Measurements from ENCODE around the gene DYNLL2. TPM values are rescaled to one million over a fixed set of nuclear protein-coding genes. Genes with fewer than 3 reads are reported as not detected.

DYNLL2 gene
- polyA plus RNA-seq, 2 of the 4 experiments (the other 2 are of a cell fraction) = 19.6 to 33.7 TPM

DNA sequence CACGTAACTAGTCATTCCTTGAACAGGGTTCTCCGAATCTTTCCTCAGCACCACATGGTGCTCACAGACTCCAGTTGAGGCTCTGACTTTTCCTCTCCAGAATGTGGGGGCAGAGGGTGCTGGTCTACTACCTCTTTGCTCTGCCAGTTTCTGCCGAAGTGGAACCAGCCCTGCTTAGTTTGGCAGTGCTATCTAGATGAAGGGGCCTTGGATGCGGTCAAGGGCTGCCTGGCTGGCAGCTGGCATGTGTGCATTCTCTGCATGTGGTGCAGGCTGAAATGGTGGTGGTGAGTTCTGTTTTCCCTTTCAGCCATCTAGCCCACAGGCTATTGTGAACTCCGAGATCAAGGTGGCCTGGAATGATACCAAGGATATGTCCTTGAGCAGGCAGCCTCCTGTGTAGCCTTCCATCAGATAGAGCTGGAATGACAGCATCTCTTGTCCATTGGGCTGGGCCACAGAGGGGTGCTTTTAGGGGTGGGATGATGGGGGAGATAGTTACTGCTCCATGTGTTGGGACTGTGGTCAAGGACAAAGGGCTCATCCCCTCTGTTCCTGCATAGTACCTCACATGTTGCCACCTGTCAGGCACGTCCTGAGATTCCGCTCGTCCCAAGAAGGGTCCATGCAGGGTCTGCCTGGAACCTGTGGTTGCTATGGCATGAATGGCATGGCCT is 2.0 kb downstream of the DYNLL2 start (continued):
- no peak for TF ChIP-seq MAFK (IDR thresholded peaks at IDR 0.05; ENCODE audit: partially characterized antibody)
- TF ChIP-seq RAD21 (conservative IDR thresholded peaks at IDR 0.05 in 1 of 2, IDR thresholded peaks at IDR 0.05 in 1 of 2) = no peak

DNA sequence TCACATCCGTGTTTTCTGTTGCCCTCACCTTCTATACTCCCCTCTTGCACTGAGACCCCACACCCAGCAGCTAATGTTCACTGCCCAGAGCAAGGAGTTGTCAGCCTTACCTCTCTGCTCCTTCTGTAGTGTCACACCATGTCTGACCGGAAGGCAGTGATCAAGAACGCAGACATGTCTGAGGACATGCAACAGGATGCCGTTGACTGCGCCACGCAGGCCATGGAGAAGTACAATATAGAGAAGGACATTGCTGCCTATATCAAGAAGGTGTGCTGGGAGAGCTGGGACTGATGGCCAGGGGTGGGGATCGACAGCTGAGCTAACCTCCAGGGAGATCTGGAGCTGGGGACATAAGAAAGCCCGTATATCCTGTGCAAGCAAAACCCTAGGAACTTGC is 3.7 kb downstream of the DYNLL2 start:
- FAIRE-seq (no peak), ATAC-seq (no peak), DNase-seq (ENCODE audit: low read depth in 1 of 2, low spot score in 1 of 2) (no peak)
- H3K4me2 ChIP-seq = no peak overlapping the region
- POLR2A ChIA-PET = no interaction called here
- TF ChIP-seq HOXA7 (CRISPR knock-in tag; IDR thresholded peaks at IDR 0.05) (no peak), HOXB5 (CRISPR knock-in tag; IDR thresholded peaks at IDR 0.05) (no peak), TP53 (CRISPR knock-in tag; IDR thresholded peaks at IDR 0.05) (no peak), ZC3H11A (IDR thresholded peaks at IDR 0.05) (no peak), POLR2AphosphoS2 (conservative IDR thresholded peaks at IDR 0.05; ENCODE audit: low read length) (no peak), CEBPB (IDR thresholded peaks at IDR 0.05) (no peak), REST (IDR thresholded peaks at IDR 0.05) (no peak), CBX2 (IDR thresholded peaks at IDR 0.05; ENCODE audit: borderline replicate concordance, low read depth) (no peak), TFCP2L1 (CRISPR knock-in tag; IDR thresholded peaks at IDR 0.05) (no peak), FOSL2 (IDR thresholded peaks at IDR 0.05) (no peak), FOSL2 (CRISPR knock-in tag; IDR thresholded peaks at IDR 0.05) (no peak), FOXS1 (CRISPR knock-in tag; IDR thresholded peaks at IDR 0.05) (no peak), KDM5A (IDR thresholded peaks at IDR 0.05) (no peak), BCL3 (IDR thresholded peaks at IDR 0.05) (no peak), EP300 (IDR thresholded peaks at IDR 0.05) (no peak)
- TF ChIP-seq, protein P1, sequence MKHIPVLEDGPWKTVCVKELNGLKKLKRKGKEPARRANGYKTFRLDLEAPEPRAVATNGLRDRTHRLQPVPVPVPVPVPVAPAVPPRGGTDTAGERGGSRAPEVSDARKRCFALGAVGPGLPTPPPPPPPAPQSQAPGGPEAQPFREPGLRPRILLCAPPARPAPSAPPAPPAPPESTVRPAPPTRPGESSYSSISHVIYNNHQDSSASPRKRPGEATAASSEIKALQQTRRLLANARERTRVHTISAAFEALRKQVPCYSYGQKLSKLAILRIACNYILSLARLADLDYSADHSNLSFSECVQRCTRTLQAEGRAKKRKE (CRISPR knock-in tag; IDR thresholded peaks at IDR 0.05; ENCODE audit: low read depth) = no peak
- H3K9me3 ChIP-seq = no peaks in the 10 kb centered on the region
- H3K27ac ChIP-seq = no peak overlapping the region
- peaks cover 18% of the 10 kb centered on the region for H3K4me1 ChIP-seq
- CTCF ChIA-PET = interaction anchor here (0.6 to 3.6 kb wide), 7 partner anchors 11 to 254 kb away, joined by 3 to 16 read pairs (median 4); partner anchors contain the start of gene SRSF1
- 94% methylated on average over 8 of the region's 8 CpGs for WGBS (ENCODE audit: missing lambda C conversion rate)
- H3K4me3 ChIP-seq = no peak overlapping the region

- no peak for DNase-seq (ENCODE audit: low read depth in 1 of 2, low spot score in 1 of 2)
- no peak overlapping the region for H3K4me3 ChIP-seq
- no peak overlapping the region for H3K4me2 ChIP-seq
- ChIA-PET POLR2A (no interaction called here), CTCF (interaction anchor here (0.9 to 3.6 kb wide), 5 partner anchors 8 to 230 kb away, joined by 3 to 16 read pairs (median 6); no protein-coding TSS in a partner anchor)
- H3K9me3 ChIP-seq = no peaks in the 10 kb centered on the region
- peaks cover 12% of the 10 kb centered on the region for H3K4me1 ChIP-seq
- 89% methylated on average over 5 of the region's 5 CpGs for WGBS (ENCODE audit: missing lambda C conversion rate)
- no peak overlapping the region for H3K27ac ChIP-seq
- FAIRE-seq = no peak
- ATAC-seq = no peak
- TF ChIP-seq EHF (CRISPR knock-in tag; IDR thresholded peaks at IDR 0.05) (no peak), HOXB5 (CRISPR knock-in tag; IDR thresholded peaks at IDR 0.05) (no peak), RNF2 (IDR thresholded peaks at IDR 0.05; ENCODE audit: borderline replicate concordance, low read depth) (no peak), MAZ (IDR thresholded peaks at IDR 0.05; ENCODE audit: borderline replicate concordance, low read depth, low read length) (no peak), EP300 (IDR thresholded peaks at IDR 0.05) (no peak), JUNB (IDR thresholded peaks at IDR 0.05) (no peak), CHD4 (IDR thresholded peaks at IDR 0.05; ENCODE audit: borderline replicate concordance) (no peak), EHMT2 (IDR thresholded peaks at IDR 0.05; ENCODE audit: low read depth) (no peak), RFX5 (IDR thresholded peaks at IDR 0.05) (no peak), MAFK (IDR thresholded peaks at IDR 0.05; ENCODE audit: partially characterized antibody) (no peak), FOSL2 (IDR thresholded peaks at IDR 0.05) (no peak), FOSL2 (CRISPR knock-in tag; IDR thresholded peaks at IDR 0.05) (no peak), RAD21 (conservative IDR thresholded peaks at IDR 0.05 in 1 of 2, IDR thresholded peaks at IDR 0.05 in 1 of 2) (no peak), FOSB (CRISPR knock-in tag; IDR thresholded peaks at IDR 0.05) (no peak), POLR2AphosphoS2 (conservative IDR thresholded peaks at IDR 0.05; ENCODE audit: low read length) (no peak), BHLHE40 (IDR thresholded peaks at IDR 0.05; ENCODE audit: low read depth, low read length) (no peak)
- TF ChIP-seq, protein P2, sequence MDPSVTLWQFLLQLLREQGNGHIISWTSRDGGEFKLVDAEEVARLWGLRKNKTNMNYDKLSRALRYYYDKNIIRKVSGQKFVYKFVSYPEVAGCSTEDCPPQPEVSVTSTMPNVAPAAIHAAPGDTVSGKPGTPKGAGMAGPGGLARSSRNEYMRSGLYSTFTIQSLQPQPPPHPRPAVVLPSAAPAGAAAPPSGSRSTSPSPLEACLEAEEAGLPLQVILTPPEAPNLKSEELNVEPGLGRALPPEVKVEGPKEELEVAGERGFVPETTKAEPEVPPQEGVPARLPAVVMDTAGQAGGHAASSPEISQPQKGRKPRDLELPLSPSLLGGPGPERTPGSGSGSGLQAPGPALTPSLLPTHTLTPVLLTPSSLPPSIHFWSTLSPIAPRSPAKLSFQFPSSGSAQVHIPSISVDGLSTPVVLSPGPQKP (IDR thresholded peaks at IDR 0.05; ENCODE audit: low read depth, low read length) = no peak
Measured at GRCh38 chr17:58088624-58089023, 5.4 kb downstream of the DYNLL2 start.
